Mesendoderm (in vitro differentiated cells): Measurements from ENCODE around the gene OLFML3.

ENCODE experiments used
- DNase-seq: peaks from one replicate; pipeline ENCODE4 v3.0.0; 2013
- H2AK5ac ChIP-seq: 2 replicates; pipeline ENCODE4 v1.6.1; 2013; ENCODE audit warnings: low read length, inconsistent platforms
- H2BK120ac ChIP-seq: 2 replicates; pipeline ENCODE4 v1.6.1; 2013; ENCODE audit warnings: low read depth, mild to moderate bottlenecking, low read length, moderate library complexity, mixed read lengths
- H2BK15ac ChIP-seq: replicated peaks from 2 replicates; pipeline ENCODE4 v1.6.1; 2013; ENCODE audit warnings: low read depth, mild to moderate bottlenecking, moderate library complexity
- H2BK5ac ChIP-seq: 2 replicates; pipeline ENCODE4 v1.6.1; 2013; ENCODE audit warnings: low read length, inconsistent platforms
- H3K18ac ChIP-seq: 2 replicates; pipeline ENCODE4 v1.6.1; 2013; ENCODE audit warnings: mild to moderate bottlenecking, low read length, mixed read lengths
- H3K23ac ChIP-seq: one replicate; pipeline ENCODE4 v1.6.1; 2013; ENCODE audit warnings: low read length
- H3K27ac ChIP-seq: 2 replicates; pipeline ENCODE4 v1.5.1; 2013; ENCODE audit warnings: low read depth, mild to moderate bottlenecking, inconsistent platforms, low read length, moderate library complexity
- H3K27me3 ChIP-seq: 2 replicates; pipeline ENCODE4 v1.6.1; 2013; ENCODE audit warnings: low read length, control low read depth, mild to moderate bottlenecking, inconsistent platforms; ENCODE audit not compliant: insufficient read depth, poor library complexity
- H3K36me3 ChIP-seq: 2 replicates; pipeline ENCODE4 v1.6.1; 2013; ENCODE audit warnings: low read length, inconsistent platforms; ENCODE audit not compliant: control insufficient read depth, insufficient read depth
- H3K4ac ChIP-seq: one replicate; pipeline ENCODE4 v1.6.1; 2013; ENCODE audit warnings: low read depth, mild to moderate bottlenecking, low read length, moderate library complexity
- H3K4me1 ChIP-seq: 2 replicates; pipeline ENCODE4 v1.6.1; 2013; ENCODE audit warnings: low read depth, low read length, inconsistent platforms; ENCODE audit not compliant: control insufficient read depth
- H3K4me2 ChIP-seq: 2 replicates; pipeline ENCODE4 v1.6.1; 2013; ENCODE audit warnings: low read length
- H3K4me3 ChIP-seq: 2 replicates; pipeline ENCODE4 v1.5.1; 2013; ENCODE audit warnings: mild to moderate bottlenecking, low read length
- H3K56ac ChIP-seq: one replicate; pipeline ENCODE4 v1.6.1; 2013; ENCODE audit warnings: low read length
- H3K79me1 ChIP-seq: 2 replicates; pipeline ENCODE4 v1.6.1; 2013; ENCODE audit warnings: low read length, inconsistent platforms
- H3K79me2 ChIP-seq: 2 replicates; pipeline ENCODE4 v1.6.1; 2013; ENCODE audit warnings: mild to moderate bottlenecking, low read length; ENCODE audit not compliant: control insufficient read depth, insufficient read depth
- H3K9ac ChIP-seq: 2 replicates; pipeline ENCODE4 v1.6.1; 2013; ENCODE audit warnings: low read length, inconsistent platforms
- H4K5ac ChIP-seq: one replicate; pipeline ENCODE4 v1.6.1; 2013; ENCODE audit warnings: low read length
- H4K8ac ChIP-seq: one replicate; pipeline ENCODE4 v1.6.1; 2013; ENCODE audit warnings: low read depth, mild to moderate bottlenecking, control low read depth, low read length, moderate library complexity
- WGBS: extraction: QIAGEN DNeasy Blood & Tissue Kit; methylation state at CpG from one replicate; pipeline ENCODE4 v1.1.7; 2013; ENCODE audit warnings: low lambda C conversion rate, missing lambda C conversion rate; ENCODE audit not compliant: insufficient coverage; ENCODE audit errors: extremely low coverage; 5-methylcytosine and 5-hydroxymethylcytosine counted together

Gene OLFML3

GRCh38 chr1:114022877-114023276 is 43.6 kb downstream of the OLFML3 start:
- Histone ChIP-seq H4K8ac (no peak overlapping the region), H2BK120ac (no peak overlapping the region), H3K79me2 (no peaks in the 10 kb centered on the region), H4K5ac (no peak overlapping the region), H2BK5ac (no peak overlapping the region), H3K4me3 (no peak overlapping the region), H3K4me2 (no peak overlapping the region), H3K18ac (peak overlapping the region; percentile 64), H2BK15ac (no peak overlapping the region), H3K9ac (no peak overlapping the region), H3K27ac (no peak overlapping the region), H3K36me3 (no peaks in the 10 kb centered on the region), H3K56ac (no peak overlapping the region), H3K79me1 (no peaks in the 10 kb centered on the region), H2AK5ac (no peak overlapping the region), H3K23ac (no peak overlapping the region), H3K27me3 (no peaks in the 10 kb centered on the region), H3K4ac (peak overlapping the region; percentile 43), H3K4me1 (peaks cover 9% of the 10 kb centered on the region)
- no peak for DNase-seq
- no CpG with 5 or more reads among the region's 2 CpGs for WGBS

GRCh38 chr1:114023377-114023776 is 44.1 kb downstream of the OLFML3 start:
- H3K23ac ChIP-seq: no peak overlapping the region
- WGBS: no CpG with 5 or more reads among the region's 6 CpGs
- H3K79me2 ChIP-seq: no peaks in the 10 kb centered on the region
- H3K4ac ChIP-seq: peak overlapping the region; percentile 6
- no peak overlapping the region for H4K5ac ChIP-seq
- H3K27ac ChIP-seq: peak overlapping the region; percentile 33
- H3K56ac ChIP-seq: no peak overlapping the region
- no peak overlapping the region for H3K18ac ChIP-seq
- H2BK15ac ChIP-seq: no peak overlapping the region
- H3K79me1 ChIP-seq: no peaks in the 10 kb centered on the region
- H2BK120ac ChIP-seq: no peak overlapping the region
- H4K8ac ChIP-seq: no peak overlapping the region
- no peak for DNase-seq
- no peak overlapping the region for H2BK5ac ChIP-seq
- H3K27me3 ChIP-seq: no peaks in the 10 kb centered on the region
- no peak overlapping the region for H3K4me2 ChIP-seq
- no peak overlapping the region for H3K4me3 ChIP-seq
- H3K9ac ChIP-seq: no peak overlapping the region
- no peak overlapping the region for H2AK5ac ChIP-seq
- peaks cover 9% of the 10 kb centered on the region for H3K4me1 ChIP-seq
- H3K36me3 ChIP-seq: no peaks in the 10 kb centered on the region

- Histone ChIP-seq H3K27ac (peak overlapping the region; percentile 33), H3K36me3 (no peaks in the 10 kb centered on the region), H3K4me3 (no peak overlapping the region), H3K4me2 (no peak overlapping the region), H3K9ac (no peak overlapping the region), H3K79me2 (no peaks in the 10 kb centered on the region), H3K4ac (peak overlapping the region; percentile 65), H3K23ac (no peak overlapping the region), H3K27me3 (no peaks in the 10 kb centered on the region), H2AK5ac (no peak overlapping the region), H3K4me1 (peaks cover 9% of the 10 kb centered on the region), H2BK120ac (peak overlapping the region; percentile 1), H2BK15ac (no peak overlapping the region), H3K18ac (peak overlapping the region; percentile 90), H4K5ac (no peak overlapping the region), H3K56ac (peak overlapping the region; percentile 56), H4K8ac (no peak overlapping the region), H2BK5ac (peak overlapping the region; percentile 40), H3K79me1 (no peaks in the 10 kb centered on the region)
- no CpG with 5 or more reads among the region's 6 CpGs for WGBS
- DNase-seq: peak; percentile 68
Measured at GRCh38 chr1:114024049-114024448, 44.8 kb downstream of the OLFML3 start.

GRCh38 chr1:114025609-114026401 is 46.5 kb downstream of the OLFML3 start:
- Histone ChIP-seq H3K79me1 (no peaks in the 10 kb centered on the region), H4K8ac (no peak overlapping the region), H3K36me3 (no peaks in the 10 kb centered on the region), H2BK5ac (no peak overlapping the region), H3K27me3 (no peaks in the 10 kb centered on the region), H2BK120ac (no peak overlapping the region), H3K79me2 (no peaks in the 10 kb centered on the region), H3K27ac (no peak overlapping the region), H3K4me3 (no peak overlapping the region), H3K18ac (peak overlapping the region; percentile 39), H3K9ac (no peak overlapping the region), H2AK5ac (peak overlapping the region; percentile 75), H3K4me2 (no peak overlapping the region), H4K5ac (no peak overlapping the region), H3K4ac (no peak overlapping the region), H2BK15ac (peak overlapping the region; percentile 42), H3K4me1 (peaks cover 11% of the 10 kb centered on the region), H3K56ac (peak overlapping the region; percentile 47), H3K23ac (no peak overlapping the region)
- WGBS: no CpG with 5 or more reads among the region's 5 CpGs
- no peak for DNase-seq

- H2BK5ac ChIP-seq: no peak overlapping the region
- H3K4me3 ChIP-seq: no peak overlapping the region
- no peak overlapping the region for H2AK5ac ChIP-seq
- H3K4ac ChIP-seq: no peak overlapping the region
- no peak overlapping the region for H4K5ac ChIP-seq
- DNase-seq: no peak
- H3K18ac ChIP-seq: peak overlapping the region; percentile 68
- peaks cover 16% of the 10 kb centered on the region for H3K4me1 ChIP-seq
- no peaks in the 10 kb centered on the region for H3K79me2 ChIP-seq
- no peaks in the 10 kb centered on the region for H3K79me1 ChIP-seq
- H3K27ac ChIP-seq: no peak overlapping the region
- no peak overlapping the region for H3K23ac ChIP-seq
- no CpG with 5 or more reads among the region's 6 CpGs for WGBS
- no peak overlapping the region for H3K56ac ChIP-seq
- H3K27me3 ChIP-seq: no peaks in the 10 kb centered on the region
- no peak overlapping the region for H3K9ac ChIP-seq
- no peaks in the 10 kb centered on the region for H3K36me3 ChIP-seq
- H3K4me2 ChIP-seq: no peak overlapping the region
- no peak overlapping the region for H4K8ac ChIP-seq
- H2BK15ac ChIP-seq: peak overlapping the region; percentile 57
- H2BK120ac ChIP-seq: peak overlapping the region; percentile 45
Measured at GRCh38 chr1:114026797-114027196, 47.5 kb downstream of the OLFML3 start.
